GM12891 (cell line): ENCODE results near the gene TYRO3.

ENCODE experiments used
- DNase-seq: peaks from one replicate; pipeline ENCODE4 v3.0.0; 2011; ENCODE audit warnings: low spot score; ENCODE audit not compliant: insufficient read length
- FAIRE-seq: peaks from 2 replicates; lab custom pipeline; 2011; peaks lifted over from hg19 to GRCh38; lab: Jason Lieb, UNC
- PAX5 ChIP-seq: IDR thresholded peaks from 2 replicates; pipeline ENCODE4 v1.6.1; 2011; ENCODE audit warnings: low read length, moderate library complexity, mild to moderate bottlenecking; ENCODE audit not compliant: insufficient read depth, severe bottlenecking
- POLR2A ChIP-seq: IDR thresholded peaks from 2 replicates; pipeline ENCODE4 v1.6.1; 2011; ENCODE audit warnings: low read depth, low read length, control low read depth
- POLR2AphosphoS5 ChIP-seq: IDR thresholded peaks from 2 replicates; pipeline ENCODE4 v1.6.1; 2011; ENCODE audit warnings: low read depth, low read length, control low read depth
- POU2F2 ChIP-seq: IDR thresholded peaks from 2 replicates; pipeline ENCODE4 v1.6.1; 2011; ENCODE audit warnings: low read depth, mild to moderate bottlenecking, control low read depth, low read length, moderate library complexity
- SPI1 ChIP-seq: IDR thresholded peaks from 2 replicates; pipeline ENCODE4 v1.6.1; 2011; ENCODE audit warnings: low read depth, low read length, control low read depth
- TAF1 ChIP-seq: IDR thresholded peaks from 2 replicates; pipeline ENCODE4 v1.6.1; 2011; ENCODE audit warnings: low read depth, low read length, control low read depth

Gene TYRO3

DNA sequence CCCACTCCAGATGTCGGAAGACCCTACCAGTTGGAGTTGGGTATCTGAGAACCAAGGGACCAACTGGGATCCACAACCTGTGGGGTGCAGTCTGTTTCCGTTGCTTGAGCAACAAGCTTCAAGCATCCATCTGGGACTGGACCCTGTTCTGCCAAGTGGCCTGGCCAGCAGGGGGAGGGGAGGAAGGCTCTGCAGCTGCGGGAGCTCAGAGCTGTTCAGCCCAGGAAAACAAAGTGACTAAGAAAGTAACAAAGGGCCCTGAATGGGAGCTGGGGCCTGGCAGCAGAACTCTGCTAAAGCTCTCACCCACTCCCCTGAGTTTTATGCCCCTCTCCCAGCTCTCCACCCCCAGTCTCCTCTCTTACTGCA is 2.7 kb downstream of the TYRO3 start:
- DNase-seq (no peak), FAIRE-seq (no peak)
- TF ChIP-seq PAX5 (no peak), POLR2A (no peak), SPI1 (no peak), TAF1 (no peak), POLR2AphosphoS5 (no peak), POU2F2 (no peak)

- FAIRE-seq, result no peak
- TF ChIP-seq POU2F2, result no peak
- no peak for TF ChIP-seq SPI1
- no peak for TF ChIP-seq PAX5
- TF ChIP-seq TAF1, result no peak
- TF ChIP-seq POLR2AphosphoS5, result no peak
- TF ChIP-seq POLR2A, result no peak
- DNase-seq, result no peak
Observed at GRCh38 chr15:41562244-41562643, 3.2 kb downstream of the TYRO3 start.

GRCh38 chr15:41562784-41563198 is 3.8 kb downstream of the TYRO3 start:
- TF ChIP-seq PAX5 (no peak), POLR2AphosphoS5 (no peak), SPI1 (no peak), TAF1 (no peak), POU2F2 (no peak), POLR2A (no peak)
- no peak for DNase-seq
- no peak for FAIRE-seq

DNA sequence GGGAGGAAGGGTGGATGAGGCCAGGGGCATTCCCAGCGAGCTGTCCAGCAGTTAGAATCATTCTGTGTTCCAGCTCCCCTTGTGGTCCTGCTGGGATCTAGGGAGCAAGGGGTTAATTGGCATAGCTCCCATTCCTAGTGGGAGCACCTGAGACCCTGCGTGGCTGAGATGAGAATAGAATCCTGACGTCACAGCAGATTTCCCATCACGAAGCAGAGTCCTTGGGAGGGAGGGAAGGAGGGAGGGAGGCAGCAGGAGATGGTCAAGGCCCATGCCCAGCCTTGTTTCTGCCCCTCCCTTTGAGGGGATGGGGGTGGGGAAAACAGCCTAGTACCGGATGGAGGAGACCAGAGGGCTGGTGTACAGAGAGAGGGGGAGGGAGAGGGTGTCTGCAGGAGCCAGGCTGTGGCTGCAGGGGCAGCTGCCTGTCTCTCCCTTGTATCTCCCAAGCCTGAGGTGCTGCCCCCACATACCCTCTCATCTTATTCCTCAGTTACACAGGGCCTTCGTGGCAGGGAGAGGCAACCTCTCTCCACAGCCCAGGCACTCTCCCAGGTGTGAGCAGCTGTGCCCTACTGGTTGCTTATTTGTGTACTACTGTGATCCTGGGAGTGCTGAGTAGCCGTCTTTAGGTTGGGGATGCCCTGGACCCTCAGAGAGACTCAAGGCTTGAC is 5.4 kb downstream of the TYRO3 start:
- FAIRE-seq, result no peak
- TF ChIP-seq TAF1 (no peak), POLR2AphosphoS5 (no peak), POLR2A (no peak), PAX5 (no peak), SPI1 (no peak), POU2F2 (no peak)
- DNase-seq, result no peak

DNA sequence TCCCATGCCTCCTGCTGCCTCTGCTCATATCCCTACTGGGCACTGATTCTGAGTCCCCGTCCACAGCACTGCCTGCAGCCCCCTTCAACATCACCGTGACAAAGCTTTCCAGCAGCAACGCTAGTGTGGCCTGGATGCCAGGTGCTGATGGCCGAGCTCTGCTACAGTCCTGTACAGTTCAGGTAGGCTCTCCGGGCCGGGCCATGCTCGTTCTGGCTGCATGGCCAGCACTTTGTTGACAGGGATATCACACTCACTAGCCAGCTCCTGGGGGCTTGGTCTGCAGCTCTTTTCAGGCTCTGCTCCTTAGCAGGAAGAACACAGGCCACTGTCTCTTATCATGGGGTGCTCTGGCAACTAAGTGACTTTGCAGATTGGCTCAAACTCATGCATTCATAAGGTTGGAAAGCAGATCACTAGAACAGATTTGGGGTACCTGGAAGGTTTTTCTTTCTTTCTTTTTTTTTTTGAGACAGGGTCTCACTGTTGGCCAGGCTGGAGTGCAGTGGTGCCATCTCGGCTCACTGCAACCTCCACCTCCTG is 6.0 kb downstream of the TYRO3 start:
- TF ChIP-seq PAX5, result no peak
- no peak for TF ChIP-seq POLR2AphosphoS5
- TF ChIP-seq POLR2A, result no peak
- no peak for TF ChIP-seq TAF1
- no peak for TF ChIP-seq POU2F2
- no peak for TF ChIP-seq SPI1
- DNase-seq, result no peak
- FAIRE-seq, result no peak

DNA sequence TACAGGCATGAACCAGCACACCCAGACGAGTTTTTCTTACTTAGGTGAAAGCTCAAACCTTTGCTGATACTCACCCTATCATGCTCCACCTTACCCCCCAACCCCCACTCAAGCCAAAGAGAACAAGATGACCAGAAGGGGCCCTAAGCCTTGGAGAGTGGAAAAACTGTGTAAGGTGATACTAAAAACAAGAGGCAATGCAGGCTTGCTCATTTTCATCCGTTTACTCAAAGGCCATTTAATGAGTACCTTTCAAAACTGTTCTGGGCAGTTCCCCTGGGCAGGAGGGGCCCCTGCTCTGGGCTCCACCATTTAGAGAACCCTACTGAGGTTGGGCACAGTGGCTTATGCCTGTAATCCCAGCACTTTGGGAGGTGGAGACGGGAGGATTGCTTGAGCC is 6.7 kb downstream of the TYRO3 start:
- FAIRE-seq, result no peak

GRCh38 chr15:41566121-41566885 is 7.3 kb downstream of the TYRO3 start:
- FAIRE-seq, result no peak
- TF ChIP-seq POLR2AphosphoS5 (no peak), PAX5 (no peak), POLR2A (no peak), TAF1 (no peak), SPI1 (no peak), POU2F2 (no peak)

More for the DNA sequence above, 6.7 kb downstream of the TYRO3 start:
- TF ChIP-seq TAF1, result no peak
- TF ChIP-seq PAX5, result no peak
- TF ChIP-seq POLR2AphosphoS5, result no peak
- no peak for TF ChIP-seq POU2F2
- no peak for TF ChIP-seq SPI1
- no peak for TF ChIP-seq POLR2A
- no peak for DNase-seq

GRCh38 chr15:41567261-41567660 is 8.2 kb downstream of the TYRO3 start:
- no peak for FAIRE-seq
- no peak for DNase-seq
- TF ChIP-seq POLR2A, result no peak
- no peak for TF ChIP-seq PAX5
- TF ChIP-seq POU2F2, result no peak
- no peak for TF ChIP-seq SPI1

More at GRCh38 chr15:41566121-41566885, 7.3 kb downstream of the TYRO3 start:
- no peak for DNase-seq

GRCh38 chr15:41567862-41568261 is 8.8 kb downstream of the TYRO3 start:
- FAIRE-seq (no peak), DNase-seq (no peak)
- TF ChIP-seq TAF1 (no peak), POLR2A (no peak), POU2F2 (no peak), SPI1 (no peak), POLR2AphosphoS5 (no peak), PAX5 (no peak)
